Panc1 (cell line): ENCODE results near the gene SIRPG. TPM values are rescaled to one million over a fixed set of nuclear protein-coding genes. Genes with fewer than 3 reads are reported as not detected.

Source experiments
- ATAC-seq: fragments of 200-7000 bp; cut with Tn5 transposase; 2 replicates; pipeline ENCODE4 v1.9.1; 2020; ENCODE audit warnings: mild to moderate bottlenecking, moderate library complexity
- BruUV-seq: library from RNA; stranded (reverse); fragments of 400-500 nt; replicated peaks from 2 replicates; lab custom pipeline; 2021; lab: Mats Ljungman, UMichigan
- CTCF ChIA-PET: fragments of 300-600 bp; sonication (Branson Sonifier 250); formaldehyde crosslinking; loops from one replicate; lab custom pipeline; 2022; ENCODE audit warnings: antibody characterized with exemption; lab: Charles Lee
- POLR2A ChIA-PET: fragments of 300-600 bp; sonication (Branson Sonifier 250); formaldehyde crosslinking; loops from one replicate; lab custom pipeline; 2022; ENCODE audit warnings: antibody characterized with exemption; lab: Charles Lee
- DNase-seq: peaks from one replicate; pipeline ENCODE4 v3.0.0-alpha.2; 2010; ENCODE audit warnings: low read depth, low spot score
- H3K27ac ChIP-seq: 2 replicates; pipeline ENCODE4 v1.5.1; 2011; ENCODE audit warnings: mild to moderate bottlenecking, low read length, inconsistent platforms
- H3K27me3 ChIP-seq: fragments of 200-500 bp; sonication (Bioruptor generic); 2 replicates; pipeline ENCODE4 v1.6.0; 2014; ENCODE audit warnings: low read length, inconsistent platforms; ENCODE audit not compliant: control insufficient read depth, insufficient read depth
- H3K36me3 ChIP-seq: fragments of 200-500 bp; sonication (Bioruptor generic); 2 replicates; pipeline ENCODE4 v1.5.1; 2014; ENCODE audit warnings: inconsistent platforms, mild to moderate bottlenecking, low read length, moderate library complexity; ENCODE audit not compliant: control insufficient read depth, insufficient read depth
- H3K4me1 ChIP-seq: 2 replicates; pipeline ENCODE4 v1.5.1; 2011; ENCODE audit warnings: inconsistent platforms, mild to moderate bottlenecking, low read length, moderate library complexity; ENCODE audit not compliant: control insufficient read depth, insufficient read depth
- H3K4me3 ChIP-seq, 2 experiments: 2 replicates each; pipeline ENCODE4 v1.5.1; 2011 to 2012; ENCODE audit warnings: low read depth in 2 of 2, low read length in 2 of 2, mild to moderate bottlenecking in 2 of 2, inconsistent platforms in 1 of 2, moderate library complexity in 1 of 2
- H3K9me3 ChIP-seq: fragments of 200-500 bp; sonication (Bioruptor generic); 2 replicates; pipeline ENCODE4 v1.5.1; 2014; ENCODE audit warnings: low read depth, mild to moderate bottlenecking, inconsistent platforms, low read length, moderate library complexity; ENCODE audit not compliant: control insufficient read depth, insufficient read depth
- CTCF ChIP-seq: fragments of 450-650 bp; IDR thresholded peaks from 2 replicates; pipeline ENCODE4 v1.5.1; 2017; ENCODE audit warnings: mild to moderate bottlenecking
- POLR2AphosphoS5 ChIP-seq: IDR thresholded peaks from 2 replicates; pipeline ENCODE4 v1.6.1; 2012; ENCODE audit warnings: mild to moderate bottlenecking, low read depth, low read length, moderate library complexity
- REST ChIP-seq, 2 experiments: IDR thresholded peaks; 2 replicates each; pipeline ENCODE4 v1.6.1; 2011 to 2012; ENCODE audit warnings: low read depth in 2 of 2, control low read depth in 1 of 2, low read length in 1 of 2, mild to moderate bottlenecking in 1 of 2, moderate library complexity in 1 of 2; ENCODE audit not compliant: insufficient read depth in 1 of 2
- SIN3A ChIP-seq: IDR thresholded peaks from 2 replicates; pipeline ENCODE4 v1.6.1; 2012; ENCODE audit warnings: low read depth, mild to moderate bottlenecking, low read length, moderate library complexity, borderline replicate concordance; ENCODE audit not compliant: insufficient read depth
- TCF7L2 ChIP-seq: IDR thresholded peaks from 2 replicates; pipeline ENCODE4 v1.6.1; 2011; ENCODE audit warnings: mild to moderate bottlenecking, low read depth, low read length, inconsistent platforms
- in situ Hi-C: cut with HindIII; loops from 2 replicates; pipeline ENCODE4 v1.10.0; 2016; ENCODE audit warnings: low sequenced_read_pairs, low pct_unique_long_range_greater_than_20kb
- intact Hi-C: fragments of 100-400 bp; cut with micrococcal nuclease; formaldehyde crosslinking; loops from one replicate; pipeline ENCODE4 v1.10.0; 2022; ENCODE audit not compliant: unreplicated experiment
- total RNA-seq: library from RNA; stranded (reverse); gene quantifications from one replicate; pipeline ENCODE4 v1.2.1, GENCODE V29; 2021; ENCODE audit not compliant: unreplicated experiment

Gene SIRPG
- total RNA-seq, 1 experiment from 2014 or later = not detected

GRCh38 chr20:1632178-1632577 is 25.4 kb downstream of the SIRPG start:
- intact Hi-C loops = no loop called here
- Histone ChIP-seq H3K4me3 (no peak overlapping the region), H3K27ac (no peak overlapping the region), H3K27me3 (peaks cover 4% of the 10 kb centered on the region), H3K9me3 (no peaks in the 10 kb centered on the region), H3K4me1 (no peaks in the 10 kb centered on the region; the same call in 1 of the 2 replicates), H3K36me3 (no peaks in the 10 kb centered on the region)
- no peak for DNase-seq
- ChIA-PET CTCF (no interaction called here), POLR2A (no interaction called here)
- no peak for ATAC-seq
- in situ Hi-C loops = no loop called here
- TF ChIP-seq TCF7L2 = no peak
- no peak for TF ChIP-seq SIN3A
- no peak for TF ChIP-seq POLR2AphosphoS5
- no peak for TF ChIP-seq REST (IDR thresholded peaks at IDR 0.05; ENCODE audit: insufficient read depth in 1 of 2, low read depth in 2 of 2, low read length in 1 of 2)
- TF ChIP-seq CTCF = no peak
- no TSS peak for BruUV-seq

DNA sequence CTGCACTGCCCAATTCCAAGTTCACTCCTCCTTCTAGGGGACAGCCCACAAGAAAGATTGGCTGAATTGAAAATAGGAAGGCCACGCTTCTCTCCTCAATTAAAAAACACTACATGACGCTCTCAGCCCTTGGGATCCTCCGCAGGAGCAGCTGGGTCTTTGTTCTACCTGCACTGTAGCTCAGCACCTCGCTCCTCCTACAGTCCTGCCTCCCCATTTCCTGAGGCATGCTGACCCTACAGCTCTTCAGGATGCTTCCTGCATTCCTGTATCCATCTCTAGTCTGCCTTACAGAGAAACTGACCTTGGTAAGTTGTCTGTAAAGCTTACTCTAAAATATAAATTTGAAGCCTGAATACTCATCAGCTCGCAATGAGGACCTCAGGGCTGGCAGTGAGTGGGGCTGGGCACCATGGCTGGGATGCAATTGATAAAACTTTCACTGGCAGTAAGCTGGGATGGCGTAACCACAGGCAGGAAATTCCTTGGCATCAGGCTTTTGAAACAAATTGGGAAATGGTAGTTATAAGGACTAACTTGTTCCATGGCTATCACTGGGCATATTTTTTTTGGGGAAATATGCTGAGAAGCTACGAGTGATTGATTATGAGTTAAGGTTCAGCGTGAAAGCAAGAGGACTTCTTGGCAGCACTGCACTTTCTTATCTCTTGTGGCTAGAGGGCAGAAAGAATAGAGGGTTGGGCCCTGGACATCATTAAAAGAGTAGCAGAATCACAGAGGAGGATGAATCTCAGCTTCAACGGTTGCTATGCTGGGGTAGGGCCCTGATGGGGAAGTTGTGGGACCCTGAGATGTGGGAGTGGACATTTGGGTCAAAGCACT is 26.0 kb downstream of the SIRPG start:
- Histone ChIP-seq H3K36me3 (no peaks in the 10 kb centered on the region), H3K27me3 (peaks cover 4% of the 10 kb centered on the region), H3K4me1 (no peaks in the 10 kb centered on the region; the same call in 1 of the 2 replicates), H3K27ac (no peak overlapping the region), H3K9me3 (no peaks in the 10 kb centered on the region), H3K4me3 (no peak overlapping the region)
- intact Hi-C loops = no loop called here
- no TSS peak for BruUV-seq
- no peak for ATAC-seq
- no peak for TF ChIP-seq TCF7L2
- no peak for TF ChIP-seq CTCF
- no peak for TF ChIP-seq SIN3A
- in situ Hi-C loops = no loop called here
- no peak for DNase-seq
- ChIA-PET POLR2A (no interaction called here), CTCF (no interaction called here)
